ENCODE results near the gene CREBRF. TPM values are rescaled to one million over a fixed set of nuclear protein-coding genes. Genes with fewer than 3 reads are reported as not detected.

The CREBRF gene
- total and polyA plus RNA-seq, 4 donors = 2.0 to 12.0 (median 7.7) TPM

DNA sequence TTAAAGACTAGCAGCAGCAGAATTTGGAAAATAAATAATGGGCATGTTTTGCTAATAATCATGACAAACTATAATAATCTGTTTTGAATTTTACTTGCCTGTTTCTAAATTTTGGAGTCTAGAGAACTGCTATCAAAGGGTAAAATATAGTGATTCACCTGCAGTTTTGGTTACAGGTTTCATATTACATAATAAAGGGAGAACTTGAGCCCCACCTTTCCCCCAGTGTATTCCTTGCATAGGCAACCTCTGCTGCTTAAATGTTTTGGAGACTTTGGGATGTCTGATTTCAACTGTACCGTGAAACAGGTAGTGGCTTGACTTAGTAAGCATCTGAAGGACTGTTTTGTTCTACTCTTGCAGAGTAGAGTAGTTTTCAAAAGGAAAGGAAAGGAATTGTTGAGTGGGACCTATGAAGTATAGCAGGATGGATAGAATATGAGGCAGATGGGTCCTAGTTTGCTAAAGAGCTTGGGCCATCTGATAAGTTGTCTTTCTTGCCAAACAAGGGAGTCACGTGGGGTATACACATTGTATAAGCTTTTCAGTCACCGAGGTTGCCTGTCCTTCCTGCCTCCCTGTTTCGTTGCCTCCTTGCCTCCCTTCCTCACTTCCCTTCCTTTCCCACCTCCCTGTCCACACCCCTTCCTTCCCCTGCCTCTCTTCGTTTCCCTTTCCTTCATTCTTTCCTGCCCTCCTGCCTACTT, 19.1 kb downstream of the CREBRF start:
- H3K27ac ChIP-seq (ENCODE audit: low read depth in 1 of 2, low read length in 2 of 2) = no peak overlapping the region
- H3K27me3 ChIP-seq (ENCODE audit: control insufficient read depth in 4 of 4, insufficient read depth in 4 of 4, low read length in 3 of 4) = no peaks in the 10 kb centered on the region
- no peaks in the 10 kb centered on the region for H3K9me3 ChIP-seq (ENCODE audit: control insufficient read depth in 4 of 4, low read length in 3 of 4)
- DNase-seq (ENCODE audit: low spot score) = no peak
- no peak for TF ChIP-seq NR2F2 (IDR thresholded peaks at IDR 0.05)
- TF ChIP-seq, protein P1, sequence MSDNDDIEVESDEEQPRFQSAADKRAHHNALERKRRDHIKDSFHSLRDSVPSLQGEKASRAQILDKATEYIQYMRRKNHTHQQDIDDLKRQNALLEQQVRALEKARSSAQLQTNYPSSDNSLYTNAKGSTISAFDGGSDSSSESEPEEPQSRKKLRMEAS (IDR thresholded peaks at IDR 0.05) = no peak
- no peak for TF ChIP-seq HNF4G (IDR thresholded peaks at IDR 0.05)
- TF ChIP-seq FOXA1 (IDR thresholded peaks at IDR 0.05) = no peak
- TF ChIP-seq EGR1 (IDR thresholded peaks at IDR 0.05; ENCODE audit: low read depth in 2 of 2) = no peak
- TF ChIP-seq FOXA2 (IDR thresholded peaks at IDR 0.05) = no peak
- no peak for TF ChIP-seq GABPA (IDR thresholded peaks at IDR 0.05 in 1 of 2, conservative IDR thresholded peaks at IDR 0.05 in 1 of 2)
- TF ChIP-seq, protein P2, sequence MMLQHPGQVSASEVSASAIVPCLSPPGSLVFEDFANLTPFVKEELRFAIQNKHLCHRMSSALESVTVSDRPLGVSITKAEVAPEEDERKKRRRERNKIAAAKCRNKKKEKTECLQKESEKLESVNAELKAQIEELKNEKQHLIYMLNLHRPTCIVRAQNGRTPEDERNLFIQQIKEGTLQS (IDR thresholded peaks at IDR 0.05) = no peak
- TF ChIP-seq RXRA (IDR thresholded peaks at IDR 0.05) = no peak
- TF ChIP-seq, protein P3, sequence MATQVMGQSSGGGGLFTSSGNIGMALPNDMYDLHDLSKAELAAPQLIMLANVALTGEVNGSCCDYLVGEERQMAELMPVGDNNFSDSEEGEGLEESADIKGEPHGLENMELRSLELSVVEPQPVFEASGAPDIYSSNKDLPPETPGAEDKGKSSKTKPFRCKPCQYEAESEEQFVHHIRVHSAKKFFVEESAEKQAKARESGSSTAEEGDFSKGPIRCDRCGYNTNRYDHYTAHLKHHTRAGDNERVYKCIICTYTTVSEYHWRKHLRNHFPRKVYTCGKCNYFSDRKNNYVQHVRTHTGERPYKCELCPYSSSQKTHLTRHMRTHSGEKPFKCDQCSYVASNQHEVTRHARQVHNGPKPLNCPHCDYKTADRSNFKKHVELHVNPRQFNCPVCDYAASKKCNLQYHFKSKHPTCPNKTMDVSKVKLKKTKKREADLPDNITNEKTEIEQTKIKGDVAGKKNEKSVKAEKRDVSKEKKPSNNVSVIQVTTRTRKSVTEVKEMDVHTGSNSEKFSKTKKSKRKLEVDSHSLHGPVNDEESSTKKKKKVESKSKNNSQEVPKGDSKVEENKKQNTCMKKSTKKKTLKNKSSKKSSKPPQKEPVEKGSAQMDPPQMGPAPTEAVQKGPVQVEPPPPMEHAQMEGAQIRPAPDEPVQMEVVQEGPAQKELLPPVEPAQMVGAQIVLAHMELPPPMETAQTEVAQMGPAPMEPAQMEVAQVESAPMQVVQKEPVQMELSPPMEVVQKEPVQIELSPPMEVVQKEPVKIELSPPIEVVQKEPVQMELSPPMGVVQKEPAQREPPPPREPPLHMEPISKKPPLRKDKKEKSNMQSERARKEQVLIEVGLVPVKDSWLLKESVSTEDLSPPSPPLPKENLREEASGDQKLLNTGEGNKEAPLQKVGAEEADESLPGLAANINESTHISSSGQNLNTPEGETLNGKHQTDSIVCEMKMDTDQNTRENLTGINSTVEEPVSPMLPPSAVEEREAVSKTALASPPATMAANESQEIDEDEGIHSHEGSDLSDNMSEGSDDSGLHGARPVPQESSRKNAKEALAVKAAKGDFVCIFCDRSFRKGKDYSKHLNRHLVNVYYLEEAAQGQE (IDR thresholded peaks at IDR 0.05) = no peak
- TF ChIP-seq, protein P4, sequence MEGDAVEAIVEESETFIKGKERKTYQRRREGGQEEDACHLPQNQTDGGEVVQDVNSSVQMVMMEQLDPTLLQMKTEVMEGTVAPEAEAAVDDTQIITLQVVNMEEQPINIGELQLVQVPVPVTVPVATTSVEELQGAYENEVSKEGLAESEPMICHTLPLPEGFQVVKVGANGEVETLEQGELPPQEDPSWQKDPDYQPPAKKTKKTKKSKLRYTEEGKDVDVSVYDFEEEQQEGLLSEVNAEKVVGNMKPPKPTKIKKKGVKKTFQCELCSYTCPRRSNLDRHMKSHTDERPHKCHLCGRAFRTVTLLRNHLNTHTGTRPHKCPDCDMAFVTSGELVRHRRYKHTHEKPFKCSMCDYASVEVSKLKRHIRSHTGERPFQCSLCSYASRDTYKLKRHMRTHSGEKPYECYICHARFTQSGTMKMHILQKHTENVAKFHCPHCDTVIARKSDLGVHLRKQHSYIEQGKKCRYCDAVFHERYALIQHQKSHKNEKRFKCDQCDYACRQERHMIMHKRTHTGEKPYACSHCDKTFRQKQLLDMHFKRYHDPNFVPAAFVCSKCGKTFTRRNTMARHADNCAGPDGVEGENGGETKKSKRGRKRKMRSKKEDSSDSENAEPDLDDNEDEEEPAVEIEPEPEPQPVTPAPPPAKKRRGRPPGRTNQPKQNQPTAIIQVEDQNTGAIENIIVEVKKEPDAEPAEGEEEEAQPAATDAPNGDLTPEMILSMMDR (IDR thresholded peaks at IDR 0.05; ENCODE audit: low read depth, low read length, missing input control) = no peak
- no peak for TF ChIP-seq RAD21 (IDR thresholded peaks at IDR 0.05)
- no peak for TF ChIP-seq SP1 (IDR thresholded peaks at IDR 0.05)
- TF ChIP-seq, protein P5, sequence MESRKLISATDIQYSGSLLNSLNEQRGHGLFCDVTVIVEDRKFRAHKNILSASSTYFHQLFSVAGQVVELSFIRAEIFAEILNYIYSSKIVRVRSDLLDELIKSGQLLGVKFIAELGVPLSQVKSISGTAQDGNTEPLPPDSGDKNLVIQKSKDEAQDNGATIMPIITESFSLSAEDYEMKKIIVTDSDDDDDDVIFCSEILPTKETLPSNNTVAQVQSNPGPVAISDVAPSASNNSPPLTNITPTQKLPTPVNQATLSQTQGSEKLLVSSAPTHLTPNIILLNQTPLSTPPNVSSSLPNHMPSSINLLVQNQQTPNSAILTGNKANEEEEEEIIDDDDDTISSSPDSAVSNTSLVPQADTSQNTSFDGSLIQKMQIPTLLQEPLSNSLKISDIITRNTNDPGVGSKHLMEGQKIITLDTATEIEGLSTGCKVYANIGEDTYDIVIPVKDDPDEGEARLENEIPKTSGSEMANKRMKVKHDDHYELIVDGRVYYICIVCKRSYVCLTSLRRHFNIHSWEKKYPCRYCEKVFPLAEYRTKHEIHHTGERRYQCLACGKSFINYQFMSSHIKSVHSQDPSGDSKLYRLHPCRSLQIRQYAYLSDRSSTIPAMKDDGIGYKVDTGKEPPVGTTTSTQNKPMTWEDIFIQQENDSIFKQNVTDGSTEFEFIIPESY (IDR thresholded peaks at IDR 0.05) = no peak
- WGBS = 84% methylated on average over 5 of the region's 5 CpGs
- no peak overlapping the region for H3K4me3 ChIP-seq (ENCODE audit: low read depth in 1 of 3, low read length in 3 of 3)
- H3K36me3 ChIP-seq (ENCODE audit: control insufficient read depth in 4 of 4, insufficient read depth in 3 of 4, low read depth in 1 of 4, low read length in 3 of 4) = peaks cover 0 to 2% (median 0%) of the 10 kb centered on the region in 4 donors
- no peak overlapping the region for H3K9ac ChIP-seq (ENCODE audit: low read depth in 1 of 2, low read length in 2 of 2)
- H3K4me1 ChIP-seq (ENCODE audit: control insufficient read depth in 4 of 4, insufficient read depth in 4 of 4, low read length in 3 of 4) = peaks cover 0 to 7% (median 3%) of the 10 kb centered on the region in 4 donors

DNA sequence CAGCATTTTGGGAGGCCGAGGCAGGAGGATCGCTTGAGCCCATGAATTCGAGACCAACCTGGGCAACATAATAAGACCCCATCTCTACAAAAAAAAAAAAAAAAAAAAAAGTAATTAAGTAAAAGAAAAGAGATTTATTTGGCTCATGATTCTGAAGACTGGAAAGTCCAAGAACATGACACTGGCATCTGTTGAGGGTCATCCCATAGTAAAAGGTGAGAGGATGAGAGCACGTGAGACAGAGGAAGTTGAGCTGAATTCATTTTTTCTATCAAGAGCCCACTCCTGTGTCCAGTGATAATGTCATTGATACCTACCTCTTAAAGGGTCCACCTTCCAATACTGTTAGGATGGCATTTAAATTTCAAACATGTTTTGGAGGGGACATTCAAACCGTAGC, 19.8 kb downstream of the CREBRF start:
- TF ChIP-seq, protein P4 (IDR thresholded peaks at IDR 0.05; ENCODE audit: low read depth, low read length, missing input control) = no peak
- TF ChIP-seq YY1 (IDR thresholded peaks at IDR 0.05) (no peak), SP1 (IDR thresholded peaks at IDR 0.05) (no peak), JUND (IDR thresholded peaks at IDR 0.05) (no peak), RXRA (IDR thresholded peaks at IDR 0.05) (no peak), TAF1 (conservative IDR thresholded peaks at IDR 0.05) (no peak), FOXA2 (IDR thresholded peaks at IDR 0.05) (no peak), RAD21 (IDR thresholded peaks at IDR 0.05) (no peak), HNF4A (conservative IDR thresholded peaks at IDR 0.05) (no peak), GABPA (IDR thresholded peaks at IDR 0.05 in 1 of 2, conservative IDR thresholded peaks at IDR 0.05 in 1 of 2) (no peak), HNF4G (IDR thresholded peaks at IDR 0.05) (no peak), FOXA1 (IDR thresholded peaks at IDR 0.05) (no peak)
- TF ChIP-seq, protein P5 (IDR thresholded peaks at IDR 0.05) = no peak
- TF ChIP-seq, protein P1 (IDR thresholded peaks at IDR 0.05) = no peak
- Histone ChIP-seq H3K9me3 (ENCODE audit: control insufficient read depth in 4 of 4, low read length in 3 of 4) (no peaks in the 10 kb centered on the region), H3K9ac (ENCODE audit: low read depth in 1 of 2, low read length in 2 of 2) (no peak overlapping the region), H3K36me3 (ENCODE audit: control insufficient read depth in 4 of 4, insufficient read depth in 3 of 4, low read depth in 1 of 4, low read length in 3 of 4) (peaks cover 0 to 5% (median 2%) of the 10 kb centered on the region in 4 donors), H3K4me3 (ENCODE audit: low read depth in 1 of 3, low read length in 3 of 3) (no peak overlapping the region), H3K27ac (ENCODE audit: low read depth in 1 of 2, low read length in 2 of 2) (no peak overlapping the region), H3K4me1 (ENCODE audit: control insufficient read depth in 4 of 4, insufficient read depth in 4 of 4, low read length in 3 of 4) (peaks cover 0 to 7% (median 3%) of the 10 kb centered on the region in 4 donors), H3K27me3 (ENCODE audit: control insufficient read depth in 4 of 4, insufficient read depth in 4 of 4, low read length in 3 of 4) (no peaks in the 10 kb centered on the region)
- 97% methylated on average over 5 of the region's 5 CpGs for WGBS
- no peak for DNase-seq (ENCODE audit: low spot score)
